GM18907 (cell line): ENCODE data around the gene ZCCHC17.
"Not testable (repeated sequence)": the region's sequence is repeated elsewhere in the genome, so short reads cannot be mapped to it uniquely, and the experiment has no call there.

Experiments used
- ATAC-seq: cut with Tn5 transposase; IDR thresholded peaks from one replicate; pipeline ENCODE4 v1.9.1; 2021; ENCODE audit warnings: mild to moderate bottlenecking, moderate library complexity; ENCODE audit not compliant: unreplicated experiment

ZCCHC17 gene

DNA sequence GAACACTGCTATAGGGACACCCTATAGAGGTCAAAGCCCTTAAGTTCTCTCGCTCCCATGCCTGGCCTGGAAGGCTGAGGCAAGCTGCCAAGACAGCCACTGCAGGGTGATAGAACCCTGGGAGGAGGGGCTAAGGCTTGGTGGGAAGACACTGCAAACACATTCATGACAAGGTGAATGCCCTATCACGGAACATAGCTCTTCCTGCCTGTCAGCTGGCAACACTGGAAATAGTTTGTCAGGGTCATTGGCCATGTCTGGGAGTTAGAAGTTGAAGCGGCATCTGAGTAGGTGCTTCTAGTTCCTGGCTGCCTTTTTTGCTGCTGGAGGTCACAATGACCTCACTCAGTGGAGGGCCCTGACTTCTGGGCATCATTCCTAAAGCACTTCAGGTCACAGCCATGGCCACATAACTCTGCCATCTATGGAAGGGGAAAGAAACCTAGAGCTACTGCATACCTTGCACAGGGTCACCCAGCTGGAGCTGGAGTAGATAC is 71.8 kb downstream of the ZCCHC17 start:
- no peak for ATAC-seq

GRCh38 chr1:31370021-31370420 is 73.2 kb downstream of the ZCCHC17 start:
- ATAC-seq: no peak

- ATAC-seq: no peak
These were observed 73.7 kb downstream of the ZCCHC17 start for GRCh38 chr1:31370565-31370964.

DNA sequence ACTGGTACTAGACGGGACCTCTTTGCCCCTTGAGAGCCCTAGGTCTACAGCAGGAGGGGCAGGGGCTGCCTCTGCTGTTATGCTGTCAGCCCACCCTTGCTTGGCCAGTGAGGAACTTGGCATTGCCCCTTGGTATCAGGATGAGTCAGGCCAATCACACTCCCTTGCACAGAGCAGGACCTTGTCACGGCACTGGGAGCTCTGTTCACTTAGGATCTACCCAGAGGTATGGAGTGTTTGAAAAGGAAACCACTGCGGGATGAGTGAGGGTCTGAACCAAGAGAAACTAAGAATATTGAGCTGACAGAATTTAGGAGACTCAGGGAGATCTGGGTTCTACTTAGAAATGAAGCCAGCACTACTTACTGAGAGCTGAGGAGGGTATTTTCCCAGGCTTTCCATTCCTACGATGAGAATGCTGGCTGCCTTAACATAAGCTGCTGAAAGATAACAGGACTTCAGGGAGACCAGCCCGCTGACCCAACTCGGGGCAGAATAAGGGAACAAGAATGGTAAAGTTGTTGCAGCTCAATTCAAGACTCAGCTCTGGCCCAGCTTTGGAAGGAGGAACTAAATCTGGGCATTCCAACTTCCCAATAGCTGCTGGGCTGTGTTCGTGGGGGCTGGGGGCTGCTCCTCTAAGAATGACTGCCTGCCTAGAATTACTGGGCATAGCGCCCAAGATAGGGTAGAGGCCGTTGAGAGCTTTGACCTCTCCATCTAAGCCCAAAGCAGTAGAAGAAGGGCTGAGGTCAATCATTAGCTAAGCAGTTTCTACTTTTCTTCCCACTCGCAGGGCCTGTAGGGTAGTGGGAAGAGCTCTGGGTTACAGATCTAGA is 74.5 kb downstream of the ZCCHC17 start:
- no peak for ATAC-seq

DNA sequence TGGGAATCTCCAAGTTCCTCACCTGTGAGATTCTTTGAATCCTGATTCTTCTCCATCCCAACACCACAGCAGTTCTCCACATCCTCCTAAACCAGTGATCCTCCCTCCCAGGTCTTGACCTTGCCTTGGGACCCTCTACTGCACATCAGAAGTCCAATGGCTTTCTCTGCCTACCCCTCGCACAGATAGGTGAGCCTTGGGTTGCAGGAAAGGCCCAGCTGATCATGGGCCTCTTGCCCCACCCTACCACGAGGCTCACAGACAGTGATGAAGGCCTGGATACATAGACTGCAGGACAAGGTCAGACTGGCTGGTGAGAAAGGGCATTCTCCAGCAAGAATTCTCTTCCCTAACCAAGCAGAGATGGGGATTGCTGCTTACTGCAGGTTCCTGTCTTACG is 75.2 kb downstream of the ZCCHC17 start:
- no peak for ATAC-seq

GRCh38 chr1:31372751-31373055 is 75.9 kb downstream of the ZCCHC17 start:
- no peak for ATAC-seq

DNA sequence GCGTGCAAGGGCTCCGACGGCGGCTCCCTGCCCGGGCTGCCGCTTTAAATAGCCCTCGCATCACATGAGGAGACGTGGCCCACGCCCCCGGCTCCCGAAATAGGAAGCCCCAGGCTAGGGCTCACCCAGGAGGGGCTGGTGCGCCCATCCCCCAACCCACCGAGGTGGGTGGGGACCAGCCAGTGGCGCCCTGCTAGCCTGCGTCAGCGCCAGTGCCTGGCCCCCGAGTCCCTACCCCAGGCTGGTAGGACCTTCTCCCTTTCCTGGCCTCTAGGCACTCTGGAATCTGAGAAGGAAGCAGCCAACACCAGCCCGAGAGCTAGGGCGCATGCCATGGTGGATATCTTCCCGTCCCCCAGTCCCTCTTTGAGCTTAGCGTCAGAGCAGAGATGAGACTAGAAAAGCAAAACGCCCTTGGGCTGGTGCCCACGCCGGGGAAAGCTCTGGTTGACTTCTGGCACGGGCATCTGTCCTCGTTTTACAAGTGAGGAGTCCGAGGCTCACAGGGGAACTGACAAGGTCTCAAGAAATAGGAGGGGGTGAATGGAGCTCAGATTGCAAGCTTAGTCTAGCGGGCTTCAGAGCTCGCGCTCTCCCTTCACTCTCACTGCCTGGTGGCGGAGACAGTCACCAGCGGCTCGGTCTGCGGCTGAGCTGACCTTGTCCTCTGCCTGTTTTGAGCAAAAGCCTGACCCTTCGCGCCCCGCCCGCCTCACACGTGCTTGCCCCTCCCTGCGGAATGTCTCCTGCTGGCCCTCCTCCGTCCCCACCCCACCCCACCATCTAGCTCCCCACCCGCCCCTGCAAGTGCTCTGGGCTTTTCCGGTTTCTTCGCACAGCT is 76.4 kb downstream of the ZCCHC17 start, which contains the start of gene FABP3:
FABP3 (minus strand) TSS at position 21 of the 841 bp plus-strand sequence. CDS start 62 bp downstream, outside the sequence.
- ATAC-seq: no peak

DNA sequence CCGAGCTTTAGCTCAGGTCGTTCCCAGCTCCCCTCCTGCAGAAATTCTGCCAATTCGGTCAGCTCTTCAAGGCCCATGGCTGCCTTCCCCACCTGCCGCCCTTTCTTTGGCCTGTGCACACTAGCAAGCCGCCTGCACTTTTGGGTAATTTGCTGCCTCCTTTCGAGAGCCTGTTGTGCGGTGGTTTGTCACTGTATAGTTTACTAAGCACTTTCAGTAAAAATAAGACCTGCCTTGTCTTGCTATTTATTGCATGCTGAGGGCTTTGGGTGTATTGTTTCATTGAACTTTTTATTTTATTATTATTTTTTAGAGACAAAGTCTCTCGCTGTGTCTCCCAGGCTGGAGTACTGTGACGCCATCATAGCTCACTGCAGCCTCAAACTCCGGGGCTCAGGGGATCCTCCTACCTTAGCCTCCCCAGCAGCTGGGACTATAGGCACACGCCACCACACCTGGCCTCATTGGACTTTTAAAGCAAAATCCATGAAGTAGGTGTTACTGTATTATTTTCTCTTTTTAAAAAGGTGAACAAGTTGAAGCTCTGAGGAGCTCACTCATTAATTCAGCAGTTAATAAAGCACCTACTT is 77.2 kb downstream of the ZCCHC17 start:
- no peak for ATAC-seq

DNA sequence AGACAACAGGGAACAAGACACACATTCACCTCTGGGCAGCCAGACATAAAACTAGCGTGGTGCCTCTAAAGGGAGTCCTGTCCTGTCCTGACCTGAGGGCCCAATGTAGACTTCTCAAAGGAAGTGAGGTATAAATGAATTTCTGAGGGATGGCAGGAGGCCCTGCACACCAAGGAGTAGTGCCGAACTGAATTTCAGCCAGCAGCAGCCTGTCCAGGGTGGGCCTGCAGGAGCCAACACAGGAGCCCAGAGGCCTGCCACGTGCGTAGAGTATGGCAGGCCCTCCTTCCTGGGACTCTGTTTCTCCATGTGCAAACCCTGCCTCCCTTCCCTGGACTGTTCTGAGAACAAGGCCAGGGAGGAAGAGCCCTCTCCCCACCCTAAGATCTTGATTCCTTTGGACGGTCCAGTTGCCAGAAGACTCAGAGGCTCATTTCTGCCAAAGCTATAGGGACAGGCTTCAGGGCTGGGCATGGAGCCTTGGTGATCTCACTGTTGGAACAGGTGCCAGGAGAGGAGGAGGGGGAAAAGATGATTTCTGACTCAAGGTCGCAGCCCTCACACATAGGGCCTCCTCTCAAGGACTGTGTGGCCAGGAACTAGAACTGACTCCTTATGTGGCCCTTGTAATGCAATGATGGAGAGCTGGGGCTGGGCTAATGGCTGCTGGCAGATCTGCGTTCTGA is 77.8 kb downstream of the ZCCHC17 start:
- ATAC-seq: no peak

DNA sequence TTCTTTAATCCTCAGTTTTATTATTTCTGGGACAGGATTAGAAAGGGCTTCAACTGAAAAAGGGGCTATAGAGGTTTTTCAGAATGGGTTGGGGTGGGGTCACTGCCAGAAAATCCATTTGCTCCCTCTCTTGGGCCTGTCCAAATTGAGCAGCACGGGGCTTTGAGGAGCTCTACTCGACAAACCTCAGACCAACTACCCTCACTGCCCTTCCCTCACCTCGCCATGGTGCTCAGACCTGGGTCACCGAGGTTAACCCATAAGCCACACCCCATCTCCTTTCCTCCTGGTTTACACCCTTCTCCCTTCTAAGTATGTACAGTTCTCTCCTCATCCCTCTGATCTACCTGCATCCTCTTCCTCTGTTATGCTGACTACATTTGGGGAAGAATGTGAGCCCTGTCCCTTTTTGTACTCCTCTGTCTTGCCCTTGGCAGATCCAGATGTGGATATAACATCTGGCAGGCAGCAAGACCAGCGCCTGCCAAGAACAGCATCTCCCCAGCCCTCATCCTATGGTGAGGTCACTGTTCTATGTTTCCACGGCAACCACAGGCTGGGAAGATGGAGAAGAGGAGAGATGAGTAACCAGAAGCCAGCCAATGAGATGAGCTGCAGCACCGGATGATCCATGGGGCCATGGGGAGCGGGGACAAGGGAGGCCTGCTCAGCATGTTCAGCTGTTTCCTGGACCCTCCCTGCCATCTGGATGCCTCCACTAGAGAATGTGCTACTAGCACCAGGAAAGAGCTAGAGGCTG is 79.7 kb downstream of the ZCCHC17 start:
- no peak for ATAC-seq

GRCh38 chr1:31377364-31377863 is 80.6 kb downstream of the ZCCHC17 start:
- ATAC-seq: no peak

- no peak for ATAC-seq
These were observed 81.2 kb downstream of the ZCCHC17 start for GRCh38 chr1:31378001-31378400.

GRCh38 chr1:31380181-31380580 is 83.3 kb downstream of the ZCCHC17 start:
- no peak for ATAC-seq

- ATAC-seq: no peak
These were observed 84.8 kb downstream of the ZCCHC17 start for GRCh38 chr1:31381394-31382294.

- no peak for ATAC-seq
These were observed 85.7 kb downstream of the ZCCHC17 start for GRCh38 chr1:31382379-31382989.

DNA sequence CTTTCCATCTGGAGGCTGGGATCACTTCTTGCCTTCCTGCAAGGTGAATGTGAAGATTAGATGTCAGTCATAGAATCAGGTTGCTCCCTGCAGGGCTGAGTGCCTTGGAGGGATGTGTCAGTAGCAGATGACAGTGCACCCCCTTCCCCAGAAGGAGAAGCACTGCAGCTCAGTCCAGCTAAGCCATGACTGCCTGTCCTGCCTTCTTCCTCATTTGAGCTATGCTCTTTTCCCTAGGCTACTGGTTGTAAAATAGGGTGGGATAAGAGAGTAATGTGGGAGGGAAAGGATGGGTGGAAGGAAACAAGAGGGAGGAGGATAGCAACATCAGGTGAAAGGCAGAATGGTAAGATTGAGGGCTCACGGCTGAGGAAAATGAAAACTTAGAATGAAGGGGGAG is 87.1 kb downstream of the ZCCHC17 start:
- no peak for ATAC-seq

DNA sequence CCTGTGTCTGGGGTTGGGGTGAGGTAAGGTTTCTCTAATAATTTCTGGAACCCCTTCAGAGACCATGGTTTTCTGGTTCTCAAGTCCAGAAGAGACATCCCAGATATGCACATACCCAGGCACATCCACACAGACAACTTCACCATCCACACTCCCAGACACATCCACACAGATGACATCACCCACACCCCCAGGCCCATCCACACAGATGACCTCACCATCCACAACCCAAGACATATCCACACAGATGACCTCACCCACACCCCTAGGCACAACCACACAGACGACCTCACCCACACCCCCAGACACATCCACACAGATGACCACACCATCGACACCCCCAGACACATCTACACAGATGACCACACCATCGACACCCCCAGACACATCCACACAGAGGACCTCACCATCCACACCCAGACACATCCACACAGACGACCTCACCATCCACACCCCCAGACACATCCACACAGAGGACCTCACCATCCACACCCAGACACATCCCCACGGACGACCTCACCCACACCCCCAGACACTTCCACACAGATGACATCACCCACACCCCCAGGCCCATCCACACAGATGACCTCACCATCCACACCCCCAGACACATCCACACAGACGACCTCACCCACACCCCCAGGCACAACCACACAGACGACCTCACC is 89.9 kb downstream of the ZCCHC17 start:
- ATAC-seq: not testable (repeated sequence)

- ATAC-seq: no peak
These were observed 90.8 kb downstream of the ZCCHC17 start for GRCh38 chr1:31387612-31388011.
